ENCODE measurements around the gene FOXN1.

Gene FOXN1

DNA sequence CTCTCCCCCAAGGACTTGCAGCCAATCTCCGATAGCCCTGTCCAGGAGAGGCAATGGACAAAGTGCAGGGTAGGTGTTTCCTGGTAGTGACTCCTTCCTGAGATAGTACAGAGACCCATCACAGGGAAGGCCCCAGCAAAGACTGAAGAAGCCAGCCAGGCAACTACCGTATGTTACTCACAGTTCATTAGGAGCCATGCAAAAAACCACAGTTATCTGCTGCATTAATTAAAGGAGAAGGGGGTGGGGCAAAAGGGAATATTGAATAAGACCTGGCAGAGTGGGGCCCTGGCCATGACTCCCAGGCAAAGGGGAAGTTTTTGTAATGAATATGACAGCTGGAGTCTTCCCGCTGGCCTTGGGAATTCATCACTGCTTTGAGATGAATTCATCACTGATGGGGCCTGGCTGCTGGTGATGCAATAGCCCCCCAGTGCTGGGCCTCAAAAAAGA, 35.2 kb upstream of the FOXN1 start:
- DNase-seq (ENCODE audit: low spot score in 2 of 2), result no peak
- Mint-ChIP-seq H3K27ac (ENCODE audit: low read depth) (no peak overlapping the region), H3K27me3 (peaks cover 5% of the 10 kb centered on the region), H3K4me1 (peaks cover 12% of the 10 kb centered on the region), H3K9me3 (no peaks in the 10 kb centered on the region), H3K4me3 (no peak overlapping the region), H3K36me3 (ENCODE audit: insufficient read depth) (no peaks in the 10 kb centered on the region)
- ATAC-seq (replicated peaks; ENCODE audit: extremely low read depth, poor library complexity, severe bottlenecking), result no peak

DNA sequence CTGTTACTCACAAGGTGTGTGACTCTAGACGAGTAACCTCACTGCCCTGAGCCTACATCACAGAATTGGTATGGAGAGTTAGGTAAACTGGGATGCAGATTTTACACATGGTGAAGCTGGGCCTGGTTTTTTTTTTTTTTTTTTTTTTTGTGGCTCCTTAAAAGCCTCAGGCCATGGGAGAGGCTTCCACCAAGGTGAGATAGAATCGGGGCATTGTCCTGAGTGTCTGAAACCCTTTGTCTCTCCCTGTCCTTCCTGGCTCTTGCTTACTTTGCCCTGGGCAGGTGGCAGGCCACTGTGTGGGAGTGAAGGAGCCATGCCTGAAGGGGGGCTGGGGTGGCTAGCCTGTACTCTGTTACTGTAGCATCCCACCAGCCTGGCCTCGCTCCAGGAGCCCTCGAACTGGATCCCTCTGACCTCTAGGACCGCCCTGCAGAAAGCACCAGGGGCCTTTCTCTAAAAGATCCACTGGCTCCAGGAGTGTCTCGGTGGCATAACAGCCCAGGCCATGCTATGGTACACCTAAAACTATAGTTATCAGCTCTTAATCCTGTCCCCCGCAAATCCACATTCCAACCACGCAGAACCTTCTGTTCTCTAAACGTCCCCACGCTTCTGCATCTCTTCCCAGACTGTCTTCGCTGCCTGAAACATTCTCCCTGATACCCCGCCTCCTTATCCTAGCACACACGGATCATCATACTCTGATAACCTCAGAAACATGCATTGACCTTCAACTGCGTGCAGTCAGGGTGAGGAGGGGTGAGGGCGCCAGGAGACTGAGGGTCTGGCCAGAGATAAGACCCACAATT, 34.4 kb upstream of the FOXN1 start:
- Mint-ChIP-seq H3K9me3 (no peaks in the 10 kb centered on the region), H3K27me3 (no peaks in the 10 kb centered on the region), H3K4me1 (peaks cover 12% of the 10 kb centered on the region), H3K4me3 (no peak overlapping the region), H3K27ac (ENCODE audit: low read depth) (peak overlapping the region; percentile 45), H3K36me3 (ENCODE audit: insufficient read depth) (no peaks in the 10 kb centered on the region)
- no peak for ATAC-seq (replicated peaks; ENCODE audit: extremely low read depth, poor library complexity, severe bottlenecking)
- no peak for DNase-seq (ENCODE audit: low spot score in 2 of 2)

DNA sequence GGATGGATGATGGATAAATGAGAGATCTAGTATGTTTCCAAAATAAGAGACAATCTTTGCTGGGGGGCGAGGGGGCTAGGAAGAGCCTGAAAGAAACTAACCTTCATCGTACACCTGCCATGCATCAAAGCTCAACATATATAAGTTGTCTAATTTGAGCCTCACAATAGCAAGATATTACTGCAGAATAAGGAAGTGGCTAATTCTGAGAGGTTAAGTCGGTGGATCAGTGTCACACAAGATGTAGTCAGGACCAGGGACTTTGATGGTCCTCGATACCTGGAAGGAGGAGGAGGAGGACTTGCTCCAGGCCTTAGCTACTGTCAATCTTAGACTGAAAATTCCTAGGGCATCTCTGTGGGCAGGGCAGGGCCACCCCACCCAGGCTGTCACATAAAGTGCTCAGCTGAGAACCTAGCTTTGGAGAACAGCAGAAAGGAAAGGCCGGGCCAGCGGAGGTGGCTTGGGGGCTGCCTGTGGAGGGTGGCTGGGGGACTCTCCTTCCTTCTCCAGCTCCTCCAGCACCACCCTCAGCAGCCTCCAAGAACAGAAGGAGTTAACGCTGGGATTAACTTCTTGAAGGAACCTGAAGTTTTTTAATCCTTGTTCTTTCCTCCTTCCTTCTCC, 33.2 kb upstream of the FOXN1 start:
- Mint-ChIP-seq H3K36me3 (ENCODE audit: insufficient read depth) (no peaks in the 10 kb centered on the region), H3K27ac (ENCODE audit: low read depth) (no peak overlapping the region), H3K9me3 (no peaks in the 10 kb centered on the region), H3K4me1 (peaks cover 12% of the 10 kb centered on the region), H3K27me3 (no peaks in the 10 kb centered on the region), H3K4me3 (no peak overlapping the region)
- DNase-seq (ENCODE audit: low spot score in 2 of 2), result no peak
- no peak for ATAC-seq (replicated peaks; ENCODE audit: extremely low read depth, poor library complexity, severe bottlenecking)

DNA sequence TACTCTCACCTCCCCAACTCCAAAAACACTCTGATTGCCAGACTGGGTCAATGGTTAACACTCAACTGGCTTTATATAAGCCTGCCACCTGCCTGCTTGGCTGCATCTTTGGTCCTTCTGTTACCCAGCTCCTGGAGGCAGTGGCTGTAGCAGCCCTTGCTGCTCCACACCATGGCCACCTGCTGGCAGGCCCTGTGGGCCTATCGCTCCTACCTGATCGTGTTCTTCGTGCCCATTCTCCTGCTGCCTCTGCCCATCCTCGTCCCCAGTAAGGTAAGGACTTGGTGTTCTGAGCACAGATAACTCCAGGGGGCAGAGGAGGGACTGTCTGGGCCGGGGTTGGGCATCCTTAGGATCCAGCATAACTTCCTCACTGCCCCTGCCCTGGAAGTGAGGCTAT, 32.6 kb upstream of the FOXN1 start, which contains the start of gene SLC13A2:
Gene SLC13A2 (plus strand): TSS at position 103 of the 400 bp plus-strand sequence. CDS start 69 bp downstream, at position 172.
- Mint-ChIP-seq H3K36me3 (ENCODE audit: insufficient read depth) (no peaks in the 10 kb centered on the region), H3K4me3 (no peak within 1 kb of the TSS), H3K27ac (ENCODE audit: low read depth) (peak within 1 kb of the TSS; percentile 45), H3K4me1 (peaks cover 11% of the 10 kb centered on the region), H3K27me3 (no peaks in the 10 kb centered on the region), H3K9me3 (no peaks in the 10 kb centered on the region)
- ATAC-seq (replicated peaks; ENCODE audit: extremely low read depth, poor library complexity, severe bottlenecking) (no peak), DNase-seq (ENCODE audit: low spot score in 2 of 2) (no peak)

DNA sequence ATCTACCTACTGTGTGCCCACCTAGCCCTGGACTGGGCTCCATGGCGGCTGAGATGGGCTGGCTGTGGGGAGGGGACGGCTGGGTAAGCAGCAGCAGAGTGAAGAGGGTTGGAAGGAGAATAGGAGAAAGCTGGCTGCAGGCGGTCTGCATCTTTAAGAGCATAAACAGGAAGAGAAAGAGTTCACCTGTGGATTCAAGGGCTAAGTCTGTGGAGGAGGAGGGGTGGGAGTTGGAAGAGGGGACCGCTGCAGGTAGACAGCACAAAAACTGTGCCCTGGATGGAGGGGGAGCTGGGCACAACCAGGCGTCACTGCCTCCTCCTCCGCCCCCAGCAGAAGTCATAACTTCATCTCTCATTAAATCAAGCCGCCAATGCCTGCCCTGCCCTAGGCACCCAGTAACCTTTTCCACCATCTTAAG, 32.0 kb upstream of the FOXN1 start:
- Mint-ChIP-seq H3K36me3 (ENCODE audit: insufficient read depth) (no peaks in the 10 kb centered on the region), H3K4me3 (no peak overlapping the region), H3K27me3 (no peaks in the 10 kb centered on the region), H3K4me1 (peaks cover 7% of the 10 kb centered on the region), H3K9me3 (no peaks in the 10 kb centered on the region), H3K27ac (ENCODE audit: low read depth) (no peak overlapping the region)
- DNase-seq (ENCODE audit: low spot score in 2 of 2), result no peak
- ATAC-seq (replicated peaks; ENCODE audit: extremely low read depth, poor library complexity, severe bottlenecking), result no peak

DNA sequence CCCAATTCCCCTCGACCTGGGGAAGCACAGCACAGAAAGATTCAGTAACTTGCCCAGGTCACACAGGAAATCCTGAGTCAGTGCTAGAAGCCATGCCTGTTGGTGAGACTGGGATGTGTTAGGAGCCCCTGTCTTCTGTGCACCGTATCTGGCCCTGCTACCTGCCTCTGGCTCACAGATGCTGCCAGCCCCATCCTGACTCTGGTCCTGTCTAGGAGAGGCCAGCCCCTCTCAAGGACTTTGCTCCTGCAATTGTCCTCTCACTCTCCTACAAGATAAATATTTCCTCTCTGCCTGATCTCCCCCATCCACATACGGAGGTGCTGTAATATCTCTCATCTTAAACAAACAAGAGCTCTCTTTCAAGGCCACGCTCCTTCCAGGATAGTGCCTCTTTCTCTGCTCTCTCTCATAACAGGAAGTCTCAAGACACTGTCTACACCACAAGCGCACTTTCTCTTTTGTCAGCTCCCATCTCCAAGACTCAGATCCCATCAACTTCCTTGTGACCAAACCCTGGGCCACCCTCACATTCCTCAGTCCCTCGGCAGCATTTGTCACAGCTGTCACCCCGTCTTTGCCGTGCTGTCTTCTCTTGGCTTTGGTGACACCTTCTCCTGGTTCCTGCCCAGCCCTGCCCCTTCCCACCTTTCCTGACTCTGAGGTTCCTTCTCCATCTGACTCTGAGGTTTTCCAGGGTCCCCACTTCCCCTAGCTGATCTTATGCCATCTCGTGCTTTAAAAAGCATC, 30.8 kb upstream of the FOXN1 start:
- Mint-ChIP-seq H3K9me3 (no peaks in the 10 kb centered on the region), H3K27me3 (no peaks in the 10 kb centered on the region), H3K4me1 (peaks cover 7% of the 10 kb centered on the region), H3K4me3 (no peak overlapping the region), H3K27ac (ENCODE audit: low read depth) (peak overlapping the region; percentile 2), H3K36me3 (ENCODE audit: insufficient read depth) (no peaks in the 10 kb centered on the region)
- DNase-seq (ENCODE audit: low spot score in 2 of 2) (no peak), ATAC-seq (replicated peaks; ENCODE audit: extremely low read depth, poor library complexity, severe bottlenecking) (no peak)

DNA sequence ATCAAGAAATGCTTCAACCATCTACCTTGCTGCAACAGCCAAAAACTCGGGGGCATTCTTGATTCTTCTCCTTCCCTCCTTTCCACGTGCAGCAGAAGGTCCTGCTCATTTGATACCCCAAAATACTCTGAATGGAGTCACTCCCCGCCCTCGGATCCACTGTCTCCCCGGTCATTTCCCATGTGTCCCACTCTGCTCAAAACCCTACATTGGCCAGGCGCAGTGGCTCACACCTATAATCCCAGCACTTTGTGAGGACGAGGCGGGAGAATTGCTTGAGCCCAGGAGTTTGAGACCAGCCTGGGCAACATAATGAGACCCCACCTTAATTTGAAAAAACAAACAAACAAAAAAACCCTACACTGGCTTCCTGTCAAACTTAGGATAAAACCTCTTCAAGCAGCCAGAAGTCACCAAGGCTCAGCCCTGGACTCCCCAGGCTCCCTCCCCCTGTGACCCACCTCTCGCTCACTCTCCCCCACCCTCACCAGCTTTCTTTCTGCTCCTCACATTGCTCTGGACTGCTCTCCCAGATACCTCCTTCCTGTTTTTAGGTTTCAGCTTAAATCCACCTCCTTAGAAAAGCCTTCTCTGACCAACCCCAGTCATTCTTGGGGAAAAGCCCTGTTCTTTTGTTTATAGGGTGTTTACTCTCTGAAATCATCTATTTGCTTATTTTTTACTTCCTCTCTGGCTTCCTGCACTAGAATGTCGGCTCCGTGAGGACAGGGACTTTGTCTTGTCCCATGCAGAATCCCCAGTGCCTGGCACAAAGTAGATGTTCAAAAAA, 29.9 kb upstream of the FOXN1 start:
- Mint-ChIP-seq H3K4me1 (peaks cover 7% of the 10 kb centered on the region), H3K4me3 (no peak overlapping the region), H3K9me3 (no peaks in the 10 kb centered on the region), H3K36me3 (ENCODE audit: insufficient read depth) (no peaks in the 10 kb centered on the region), H3K27ac (ENCODE audit: low read depth) (no peak overlapping the region), H3K27me3 (no peaks in the 10 kb centered on the region)
- DNase-seq (ENCODE audit: low spot score in 2 of 2) (no peak), ATAC-seq (replicated peaks; ENCODE audit: extremely low read depth, poor library complexity, severe bottlenecking) (no peak)

GRCh38 chr17:28477928-28478327, 28.2 kb upstream of the FOXN1 start:
- no peak overlapping the region for H3K27ac Mint-ChIP-seq (ENCODE audit: low read depth)

GRCh38 chr17:28478712-28479615, 27.2 kb upstream of the FOXN1 start:
- peaks cover 2% of the 10 kb centered on the region for H3K36me3 Mint-ChIP-seq (ENCODE audit: insufficient read depth)
- no peaks in the 10 kb centered on the region for H3K9me3 Mint-ChIP-seq
- H3K4me3 Mint-ChIP-seq, result no peak overlapping the region
- peaks cover 7% of the 10 kb centered on the region for H3K4me1 Mint-ChIP-seq
- H3K27me3 Mint-ChIP-seq, result no peaks in the 10 kb centered on the region
- no peak overlapping the region for H3K27ac Mint-ChIP-seq (ENCODE audit: low read depth)
- DNase-seq (ENCODE audit: low spot score in 2 of 2) (no peak), ATAC-seq (replicated peaks; ENCODE audit: extremely low read depth, poor library complexity, severe bottlenecking) (no peak)

More at GRCh38 chr17:28477928-28478327, 28.2 kb upstream of the FOXN1 start:
- ATAC-seq (replicated peaks; ENCODE audit: extremely low read depth, poor library complexity, severe bottlenecking) (no peak), DNase-seq (ENCODE audit: low spot score in 2 of 2) (no peak)
- Mint-ChIP-seq H3K4me3 (no peak overlapping the region), H3K27me3 (no peaks in the 10 kb centered on the region), H3K9me3 (no peaks in the 10 kb centered on the region), H3K36me3 (ENCODE audit: insufficient read depth) (no peaks in the 10 kb centered on the region), H3K4me1 (peaks cover 7% of the 10 kb centered on the region)

GRCh38 chr17:28480278-28480677, 25.9 kb upstream of the FOXN1 start:
- Mint-ChIP-seq H3K27me3 (no peaks in the 10 kb centered on the region), H3K9me3 (no peaks in the 10 kb centered on the region), H3K4me1 (peaks cover 9% of the 10 kb centered on the region), H3K27ac (ENCODE audit: low read depth) (no peak overlapping the region), H3K4me3 (no peak overlapping the region), H3K36me3 (ENCODE audit: insufficient read depth) (peaks cover 2% of the 10 kb centered on the region)
- DNase-seq (ENCODE audit: low spot score in 2 of 2), result no peak
- no peak for ATAC-seq (replicated peaks; ENCODE audit: extremely low read depth, poor library complexity, severe bottlenecking)

DNA sequence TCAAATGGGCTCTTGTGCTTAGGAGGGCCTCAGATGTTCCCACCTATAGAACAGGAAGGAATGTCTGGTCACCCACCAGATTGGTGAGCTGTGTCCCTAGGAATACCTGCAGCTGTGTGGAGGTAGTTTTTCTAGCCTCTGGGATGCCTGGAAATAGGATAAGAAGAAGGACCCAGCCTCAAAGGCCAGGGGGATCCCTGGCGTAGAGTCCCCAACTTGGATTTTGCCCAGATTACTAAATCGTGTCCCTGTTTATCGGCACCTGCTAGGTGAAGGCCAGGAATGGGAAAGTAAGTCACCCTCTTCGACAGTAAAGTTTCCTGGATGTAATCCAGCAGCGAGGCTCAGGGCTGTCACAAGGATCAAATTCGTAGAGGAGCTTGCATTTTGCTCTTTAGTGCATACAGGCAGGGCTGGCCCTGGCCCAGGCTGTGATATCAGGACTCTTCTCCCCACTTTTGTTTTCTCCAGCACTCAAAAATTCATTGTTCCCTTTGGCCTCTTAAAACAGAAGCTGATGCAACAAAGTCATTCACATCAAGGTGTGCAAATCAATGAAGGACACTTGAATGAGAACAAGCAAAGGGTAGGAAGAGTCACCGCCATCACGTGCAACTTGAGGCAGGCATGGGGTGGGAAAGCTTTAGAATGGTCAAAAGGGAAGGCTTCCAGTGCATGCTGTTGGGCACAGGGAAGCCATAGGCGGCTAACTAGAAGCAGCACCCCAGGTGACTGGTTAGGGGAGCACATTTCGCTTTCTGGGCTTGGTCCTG, 25.2 kb upstream of the FOXN1 start:
- H3K4me1 Mint-ChIP-seq, result peaks cover 4% of the 10 kb centered on the region
- no peak for DNase-seq (ENCODE audit: low spot score in 2 of 2)
- no peak overlapping the region for H3K4me3 Mint-ChIP-seq
- no peaks in the 10 kb centered on the region for H3K27me3 Mint-ChIP-seq
- no peak overlapping the region for H3K27ac Mint-ChIP-seq (ENCODE audit: low read depth)
- no peaks in the 10 kb centered on the region for H3K9me3 Mint-ChIP-seq
- no peak for ATAC-seq (replicated peaks; ENCODE audit: extremely low read depth, poor library complexity, severe bottlenecking)
- peaks cover 2% of the 10 kb centered on the region for H3K36me3 Mint-ChIP-seq (ENCODE audit: insufficient read depth)

Data from central memory CD8-positive, alpha-beta T cell (primary cell).